ENCODE results near the gene PEX26. TPM values are rescaled to one million over a fixed set of nuclear protein-coding genes. Genes with fewer than 3 reads are reported as not detected.

The PEX26 gene
- total RNA-seq, 2 experiments from 2014 or later = 40.1 to 41.0 TPM

DNA sequence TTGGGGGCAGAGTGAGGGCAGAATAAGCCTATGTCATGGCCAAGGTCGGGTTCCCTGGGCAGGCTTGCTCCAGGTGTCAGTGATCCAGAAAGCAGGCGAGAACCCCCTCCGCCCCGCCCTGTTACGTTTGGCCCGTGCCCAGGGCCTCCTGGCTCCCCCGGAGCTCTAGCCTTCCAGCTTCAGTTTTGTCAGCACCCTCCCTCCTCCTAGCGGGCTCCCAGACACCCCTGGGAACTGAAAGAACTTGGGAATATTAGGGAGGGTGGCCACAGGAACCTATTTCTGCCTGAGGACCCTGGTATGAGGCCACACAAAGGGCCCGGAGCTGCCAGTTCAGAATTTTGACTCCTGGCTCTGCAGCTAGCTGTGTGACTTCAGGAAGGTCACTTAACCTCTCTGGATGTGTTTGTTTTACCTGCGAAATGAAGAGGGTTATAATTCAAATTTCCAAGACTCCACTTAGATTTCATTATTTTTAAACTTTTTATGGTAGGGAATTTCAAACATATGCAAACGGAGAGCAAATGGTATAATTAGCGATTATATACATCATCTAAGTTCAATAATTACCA, 34.1 kb downstream of the PEX26 start:
- DNase-seq = no peak
- ChIA-PET CTCF (no interaction called here), POLR2A (no interaction called here)
- H3K4me1 Mint-ChIP-seq = peaks cover 24% of the 10 kb centered on the region
- no peak overlapping the region for H3K4me3 Mint-ChIP-seq
- H3K27ac Mint-ChIP-seq = no peak overlapping the region
- H3K36me3 Mint-ChIP-seq (ENCODE audit: low read depth) = peaks cover 3% of the 10 kb centered on the region
- peaks cover 37% of the 10 kb centered on the region for H3K27me3 Mint-ChIP-seq
- H3K9me3 Mint-ChIP-seq = peaks cover 3% of the 10 kb centered on the region

DNA sequence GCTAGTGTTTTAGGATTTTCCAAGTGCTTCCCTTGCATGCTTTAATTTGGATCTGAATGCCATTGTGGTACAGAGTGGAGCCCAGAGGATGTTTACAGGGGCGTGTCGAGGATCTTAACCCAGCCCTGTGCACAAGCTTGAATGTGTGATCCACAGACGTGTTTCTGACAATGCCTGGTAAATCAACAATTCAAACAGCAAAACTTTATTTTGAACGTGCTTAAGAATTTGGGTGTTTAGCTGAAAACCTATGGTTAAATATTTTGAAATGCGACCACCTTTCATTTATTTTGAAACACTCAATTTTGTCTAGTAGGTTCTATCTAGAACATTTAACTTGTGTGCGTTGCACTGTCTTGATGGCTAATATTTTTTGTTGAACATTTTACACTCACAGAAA, 34.6 kb downstream of the PEX26 start:
- ChIA-PET POLR2A (no interaction called here), CTCF (no interaction called here)
- Mint-ChIP-seq H3K27ac (no peak overlapping the region), H3K36me3 (ENCODE audit: low read depth) (peaks cover 3% of the 10 kb centered on the region), H3K27me3 (peaks cover 37% of the 10 kb centered on the region), H3K9me3 (no peaks in the 10 kb centered on the region), H3K4me3 (no peak overlapping the region), H3K4me1 (peaks cover 24% of the 10 kb centered on the region)
- no peak for DNase-seq

DNA sequence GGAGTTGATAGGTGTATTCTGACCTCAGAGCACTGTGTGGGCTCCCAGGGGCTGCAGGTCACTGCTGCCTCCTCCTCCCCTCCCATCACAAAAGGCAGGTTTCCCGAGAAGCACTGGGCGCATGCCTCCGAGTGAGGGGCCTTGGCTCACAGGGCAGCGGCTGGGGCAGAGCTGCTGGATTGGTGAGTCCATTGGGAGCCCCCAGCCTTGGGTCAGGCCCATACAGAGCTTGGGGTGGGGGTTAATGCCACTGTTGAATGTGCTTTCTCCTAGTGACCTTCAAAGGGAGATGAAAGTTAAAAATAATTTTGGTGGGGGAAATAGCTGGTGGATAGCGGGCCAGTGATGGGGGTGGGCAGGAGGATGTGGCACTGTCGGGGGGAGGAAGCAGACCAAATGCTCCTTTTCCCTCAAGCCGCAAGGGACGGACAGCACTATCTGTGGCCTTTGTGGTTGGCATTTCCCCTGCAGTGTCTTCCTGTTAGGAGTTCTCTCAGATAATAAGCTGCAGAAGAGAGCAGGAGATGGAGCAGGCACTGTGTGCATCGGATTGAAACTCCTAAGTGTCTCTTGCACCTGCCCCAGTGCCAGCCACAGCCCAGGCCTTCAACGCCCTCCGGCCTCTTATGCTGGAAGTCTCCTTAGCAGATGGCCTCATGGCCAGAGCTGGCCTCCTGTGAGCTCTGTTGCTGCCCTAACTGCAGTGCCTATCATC, 36.0 kb downstream of the PEX26 start:
- H3K36me3 Mint-ChIP-seq (ENCODE audit: low read depth) = peaks cover 3% of the 10 kb centered on the region
- no peaks in the 10 kb centered on the region for H3K9me3 Mint-ChIP-seq
- DNase-seq = no peak
- peaks cover 24% of the 10 kb centered on the region for H3K4me1 Mint-ChIP-seq
- H3K27me3 Mint-ChIP-seq = peaks cover 37% of the 10 kb centered on the region
- H3K27ac Mint-ChIP-seq = no peak overlapping the region
- no peak overlapping the region for H3K4me3 Mint-ChIP-seq
- ChIA-PET CTCF (interaction anchor here (0.6 to 1.5 kb wide), 2 partner anchors 10 to 434 kb away, joined by 3 to 5 read pairs; no protein-coding TSS in a partner anchor), POLR2A (no interaction called here)

DNA sequence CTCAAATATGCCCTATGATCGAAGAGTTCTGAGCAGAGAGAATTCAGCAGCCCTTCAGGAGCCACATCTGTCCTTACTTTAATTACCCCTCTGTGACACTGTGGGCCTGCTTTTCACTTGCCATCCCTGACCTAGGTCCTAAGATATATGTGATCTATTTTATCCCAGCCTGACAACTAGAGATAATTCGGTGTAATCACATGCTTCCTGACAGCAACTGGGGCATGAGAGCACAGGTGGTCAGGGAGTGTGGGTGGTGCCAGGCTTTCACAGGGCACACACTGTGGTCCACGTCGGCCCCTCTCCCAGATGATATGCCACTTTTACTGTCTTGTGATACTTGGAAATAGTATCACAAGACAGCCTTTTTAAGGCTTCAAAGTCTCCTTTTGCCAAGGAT, 36.7 kb downstream of the PEX26 start:
- ChIA-PET POLR2A (no interaction called here), CTCF (interaction anchor here (0.8 kb wide), 1 partner anchor 20 kb away, joined by 3 read pairs; no protein-coding TSS in a partner anchor)
- no peak overlapping the region for H3K4me3 Mint-ChIP-seq
- peaks cover 26% of the 10 kb centered on the region for H3K4me1 Mint-ChIP-seq
- peaks cover 32% of the 10 kb centered on the region for H3K27me3 Mint-ChIP-seq
- peaks cover 2% of the 10 kb centered on the region for H3K36me3 Mint-ChIP-seq (ENCODE audit: low read depth)
- no peak for DNase-seq
- no peak overlapping the region for H3K27ac Mint-ChIP-seq
- no peaks in the 10 kb centered on the region for H3K9me3 Mint-ChIP-seq

DNA sequence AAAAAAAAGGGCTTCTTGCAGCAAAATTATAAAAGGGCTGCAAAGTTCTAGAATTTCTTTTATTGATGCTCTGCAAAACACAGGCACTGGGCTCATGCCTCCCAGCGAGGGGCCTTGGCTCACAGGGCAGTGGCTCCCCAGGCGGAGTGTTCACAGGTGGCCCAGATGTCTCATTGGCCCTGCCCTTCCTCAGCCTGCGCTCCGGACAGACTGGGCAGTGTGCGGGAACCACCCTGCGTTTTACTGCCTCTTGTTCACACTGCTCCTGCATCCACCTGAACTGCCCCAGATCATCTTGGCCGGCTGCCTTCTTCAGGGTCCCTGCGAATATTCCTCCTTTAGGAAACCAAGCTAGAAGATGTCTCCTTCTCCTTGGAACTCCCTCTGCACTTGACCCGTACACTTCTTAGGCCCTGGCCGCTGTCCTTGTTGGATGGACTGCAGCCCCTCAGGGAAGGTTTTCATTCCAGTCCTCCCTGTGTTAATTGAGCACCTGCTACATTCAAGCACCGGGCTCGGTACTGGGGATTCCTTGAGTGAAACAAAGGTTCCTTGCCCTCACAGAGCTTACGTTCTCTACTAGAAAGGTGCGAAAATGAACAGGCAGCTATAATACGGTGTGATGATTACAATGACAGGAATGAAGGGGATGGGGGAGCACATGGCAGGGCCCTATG, 37.3 kb downstream of the PEX26 start:
- H3K27ac Mint-ChIP-seq = no peak overlapping the region
- no peak overlapping the region for H3K4me3 Mint-ChIP-seq
- H3K27me3 Mint-ChIP-seq = peaks cover 25% of the 10 kb centered on the region
- ChIA-PET POLR2A (no interaction called here), CTCF (interaction anchor here (0.8 to 1.1 kb wide), 2 partner anchors 11 to 21 kb away, joined by 3 read pairs; no protein-coding TSS in a partner anchor)
- H3K4me1 Mint-ChIP-seq = peaks cover 26% of the 10 kb centered on the region
- no peaks in the 10 kb centered on the region for H3K9me3 Mint-ChIP-seq
- no peaks in the 10 kb centered on the region for H3K36me3 Mint-ChIP-seq (ENCODE audit: low read depth)
- no peak for DNase-seq

DNA sequence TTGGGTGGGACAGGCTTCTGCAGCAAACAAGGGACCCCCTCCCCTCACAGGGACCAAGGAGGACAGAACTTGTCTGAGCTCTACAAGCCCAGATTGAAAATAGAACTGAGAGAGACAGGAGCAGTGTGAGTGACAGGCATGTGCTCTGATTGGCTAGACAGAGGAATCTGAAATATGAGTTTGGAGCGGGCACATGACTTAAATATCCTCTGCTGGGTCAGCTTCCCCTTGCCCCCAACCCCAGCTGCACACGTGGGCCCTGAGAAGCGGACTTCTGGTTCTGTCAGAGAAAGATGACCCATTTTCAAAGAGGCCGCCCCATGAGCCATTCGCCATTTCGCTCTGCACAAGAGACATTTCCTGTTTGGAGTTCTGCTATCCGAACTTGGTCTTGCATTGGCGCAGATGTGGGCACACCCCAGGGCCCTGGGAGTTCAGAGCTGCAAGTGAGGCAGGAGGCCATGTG, 38.1 kb downstream of the PEX26 start:
- CTCF ChIA-PET = interaction anchor here (1.1 kb wide), 1 partner anchor 10 kb away, joined by 3 read pairs; no protein-coding TSS in a partner anchor
- H3K27ac Mint-ChIP-seq = no peak overlapping the region
- peaks cover 19% of the 10 kb centered on the region for H3K27me3 Mint-ChIP-seq
- POLR2A ChIA-PET = no interaction called here
- no peak for DNase-seq
- H3K36me3 Mint-ChIP-seq (ENCODE audit: low read depth) = no peaks in the 10 kb centered on the region
- H3K4me1 Mint-ChIP-seq = peaks cover 27% of the 10 kb centered on the region
- H3K9me3 Mint-ChIP-seq = no peaks in the 10 kb centered on the region
- H3K4me3 Mint-ChIP-seq = no peak overlapping the region

DNA sequence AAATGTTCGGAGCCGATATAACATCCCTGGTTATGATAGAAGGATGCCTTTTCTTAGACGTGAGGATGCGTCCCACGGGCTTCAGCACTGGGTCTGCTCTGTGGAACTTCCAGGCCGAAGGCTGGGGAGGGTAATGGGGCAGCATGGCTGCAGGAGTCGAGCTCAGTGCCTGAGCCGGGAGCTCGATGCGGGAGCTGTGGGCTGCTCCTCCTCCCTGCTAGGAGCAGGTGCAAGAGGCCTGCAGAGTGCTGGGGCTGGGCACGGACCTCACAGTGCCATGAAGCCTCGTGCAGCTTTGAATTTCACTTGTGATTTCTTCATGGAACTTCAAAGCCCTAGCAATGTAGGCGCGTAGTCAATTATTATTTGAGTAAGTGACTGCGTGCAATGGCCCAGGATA, 38.8 kb downstream of the PEX26 start:
- no peak for DNase-seq
- no peak overlapping the region for H3K27ac Mint-ChIP-seq
- H3K9me3 Mint-ChIP-seq = no peaks in the 10 kb centered on the region
- H3K36me3 Mint-ChIP-seq (ENCODE audit: low read depth) = no peaks in the 10 kb centered on the region
- no peak overlapping the region for H3K4me3 Mint-ChIP-seq
- POLR2A ChIA-PET = no interaction called here
- peaks cover 12% of the 10 kb centered on the region for H3K27me3 Mint-ChIP-seq
- H3K4me1 Mint-ChIP-seq = peaks cover 27% of the 10 kb centered on the region
- CTCF ChIA-PET = interaction anchor here (0.7 to 1.1 kb wide), 4 partner anchors 8 to 115 kb away, joined by 3 to 4 read pairs (median 3); no protein-coding TSS in a partner anchor

DNA sequence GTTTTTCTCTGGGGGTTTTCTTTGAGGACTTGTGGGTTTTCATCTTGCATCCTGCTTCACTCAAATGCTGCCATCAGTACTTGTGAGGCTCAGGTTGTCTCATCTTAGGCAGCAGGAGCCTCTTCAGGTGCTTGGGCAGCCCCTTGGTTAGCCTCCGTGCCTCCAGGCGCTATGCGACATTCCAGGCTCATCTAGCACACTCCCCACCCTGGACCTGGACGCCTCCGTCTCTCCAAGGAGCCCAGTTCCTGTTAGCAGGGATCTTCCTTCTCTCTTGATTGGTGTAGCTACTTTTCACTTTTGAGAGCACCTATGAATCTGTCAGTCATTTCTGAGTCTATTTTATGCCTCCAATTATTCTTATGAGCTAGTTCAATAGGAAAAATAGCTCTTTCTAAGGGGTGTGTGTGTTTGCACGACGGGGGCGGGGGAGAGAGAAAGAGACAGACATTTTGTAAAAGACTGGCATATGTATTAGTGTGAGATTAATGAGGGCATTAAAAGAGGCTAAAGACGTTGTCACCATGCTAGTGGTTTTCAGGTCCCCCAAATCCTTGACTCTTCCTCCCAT, 40.6 kb downstream of the PEX26 start:
- CTCF ChIA-PET = no interaction called here
- Mint-ChIP-seq H3K27ac (no peak overlapping the region), H3K4me1 (peaks cover 27% of the 10 kb centered on the region), H3K36me3 (ENCODE audit: low read depth) (no peaks in the 10 kb centered on the region), H3K27me3 (no peaks in the 10 kb centered on the region), H3K9me3 (no peaks in the 10 kb centered on the region), H3K4me3 (no peak overlapping the region)
- DNase-seq = no peak
- POLR2A ChIA-PET = no interaction called here

DNA sequence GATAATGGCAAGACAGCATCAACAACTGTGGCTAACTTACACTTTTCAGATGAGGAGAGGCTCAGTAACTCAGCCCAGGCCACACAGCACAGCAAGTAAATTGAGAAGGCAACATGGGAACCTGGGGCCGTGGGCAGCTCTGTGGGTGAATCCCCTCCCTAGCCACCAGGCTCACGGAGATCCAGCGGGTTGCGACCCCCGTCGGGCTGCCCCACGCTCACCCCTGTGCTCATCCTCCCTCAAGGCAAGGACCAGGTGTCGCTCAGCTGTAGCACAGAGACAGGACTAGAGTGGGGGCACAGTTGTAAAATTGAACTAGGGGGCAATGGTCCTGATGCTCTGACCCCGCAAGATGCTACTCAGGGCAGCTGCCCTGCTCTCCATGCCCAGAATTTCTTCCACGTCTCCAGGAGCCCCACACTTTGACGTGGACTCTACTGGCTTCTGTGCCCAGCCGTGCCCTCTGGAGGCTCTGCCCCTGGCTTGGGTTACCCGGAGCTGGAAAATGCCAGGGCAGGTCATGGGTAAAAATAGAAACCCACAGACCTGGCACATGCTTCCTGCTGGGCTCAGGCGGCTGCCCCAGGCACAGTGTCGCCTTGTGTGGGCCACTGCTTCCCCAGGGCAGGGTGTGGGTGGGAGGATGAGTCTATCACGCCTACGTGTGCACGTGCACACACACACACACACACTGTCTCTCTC, 41.8 kb downstream of the PEX26 start:
- peaks cover 16% of the 10 kb centered on the region for H3K4me1 Mint-ChIP-seq
- H3K27ac Mint-ChIP-seq = no peak overlapping the region
- DNase-seq = no peak
- no peak overlapping the region for H3K4me3 Mint-ChIP-seq
- H3K9me3 Mint-ChIP-seq = no peaks in the 10 kb centered on the region
- POLR2A ChIA-PET = no interaction called here
- no peaks in the 10 kb centered on the region for H3K27me3 Mint-ChIP-seq
- no peaks in the 10 kb centered on the region for H3K36me3 Mint-ChIP-seq (ENCODE audit: low read depth)
- CTCF ChIA-PET = no interaction called here

DNA sequence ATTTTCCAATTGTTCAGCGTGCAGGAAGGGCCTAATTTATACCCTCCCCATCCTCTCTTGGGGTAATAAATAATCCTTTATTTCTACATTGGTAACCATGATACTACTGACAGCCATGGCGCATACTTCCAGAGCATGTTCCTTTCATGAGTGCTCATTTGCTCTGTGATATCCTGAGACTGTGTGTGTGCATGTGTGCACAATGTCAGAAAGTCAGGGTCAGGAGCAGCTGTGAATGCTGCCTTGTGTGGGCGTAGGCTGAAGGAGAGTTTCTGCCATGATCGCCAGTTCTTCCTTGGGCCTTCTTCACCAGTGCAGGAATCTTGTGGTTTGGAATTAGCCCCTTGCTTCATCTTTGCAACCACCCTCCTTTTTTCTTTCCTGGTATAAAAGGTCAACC, 43.1 kb downstream of the PEX26 start:
- Mint-ChIP-seq H3K27ac (no peak overlapping the region), H3K4me1 (peaks cover 14% of the 10 kb centered on the region), H3K9me3 (no peaks in the 10 kb centered on the region), H3K4me3 (no peak overlapping the region), H3K27me3 (no peaks in the 10 kb centered on the region), H3K36me3 (ENCODE audit: low read depth) (no peaks in the 10 kb centered on the region)
- ChIA-PET POLR2A (no interaction called here), CTCF (interaction anchor here (0.6 kb wide), 1 partner anchor 82 kb away, joined by 3 read pairs; no protein-coding TSS in a partner anchor)
- no peak for DNase-seq

DNA sequence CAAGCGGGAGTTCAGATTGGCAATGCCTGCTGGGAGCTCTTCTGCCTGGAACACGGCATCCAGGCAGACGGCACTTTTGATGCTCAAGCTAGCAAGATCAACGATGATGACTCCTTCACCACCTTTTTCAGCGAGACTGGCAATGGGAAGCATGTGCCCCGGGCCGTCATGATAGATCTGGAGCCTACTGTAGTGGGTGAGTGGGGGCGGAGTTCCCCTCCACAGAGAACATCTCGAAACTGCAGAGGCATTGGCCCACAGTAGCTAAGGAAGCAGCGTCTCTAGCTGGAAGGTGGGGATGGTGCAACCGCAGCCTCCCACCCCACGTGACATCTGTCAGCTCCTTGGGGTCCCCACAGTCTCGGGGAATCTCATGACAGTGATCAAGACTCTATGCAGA, 43.7 kb downstream of the PEX26 start:
- CTCF ChIA-PET = no interaction called here
- DNase-seq = no peak
- no peaks in the 10 kb centered on the region for H3K36me3 Mint-ChIP-seq (ENCODE audit: low read depth)
- H3K4me3 Mint-ChIP-seq = no peak overlapping the region
- peaks cover 14% of the 10 kb centered on the region for H3K4me1 Mint-ChIP-seq
- no peaks in the 10 kb centered on the region for H3K27me3 Mint-ChIP-seq
- no peaks in the 10 kb centered on the region for H3K9me3 Mint-ChIP-seq
- H3K27ac Mint-ChIP-seq = no peak overlapping the region
- POLR2A ChIA-PET = no interaction called here

DNA sequence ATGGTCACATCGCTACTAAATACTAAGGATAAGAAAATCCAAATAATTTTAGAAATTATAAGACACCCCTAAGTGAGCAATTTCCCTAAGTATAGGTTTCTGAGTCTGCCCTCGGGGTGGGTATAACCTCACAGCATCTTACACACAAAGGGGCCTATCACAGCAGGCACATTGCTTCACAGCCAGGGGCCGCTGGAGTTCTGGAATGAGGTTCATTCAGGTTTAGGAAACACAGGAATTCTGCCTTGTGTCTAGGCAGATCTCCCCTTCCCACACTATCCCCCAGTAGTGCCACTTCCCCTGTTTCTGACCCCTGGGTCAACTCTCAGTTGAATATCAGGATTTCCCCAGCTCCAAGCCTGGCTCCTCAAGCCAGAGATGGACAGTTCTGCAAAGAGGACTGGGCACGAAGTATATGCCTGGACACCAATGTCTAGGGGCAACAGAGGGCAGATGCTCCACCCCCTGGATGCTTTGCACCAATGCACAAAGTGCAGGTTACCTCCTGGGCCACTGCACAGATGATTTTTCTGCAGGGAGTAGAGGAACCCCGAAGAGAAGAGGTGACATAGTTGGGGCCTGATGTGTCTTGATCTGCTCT, 44.3 kb downstream of the PEX26 start:
- CTCF ChIA-PET = no interaction called here
- H3K4me1 Mint-ChIP-seq = peaks cover 14% of the 10 kb centered on the region

More for the DNA sequence above, 44.3 kb downstream of the PEX26 start:
- Mint-ChIP-seq H3K27ac (no peak overlapping the region), H3K9me3 (no peaks in the 10 kb centered on the region), H3K27me3 (no peaks in the 10 kb centered on the region), H3K36me3 (ENCODE audit: low read depth) (no peaks in the 10 kb centered on the region), H3K4me3 (no peak overlapping the region)
- POLR2A ChIA-PET = no interaction called here
- no peak for DNase-seq

All from activated CD4-positive, alpha-beta T cell treated with anti-CD3 and anti-CD28 coated beads, Interleukin-2, amount 10 ng/mL, durations not matched to agents 7 days and 5 days (primary cell).